Keratinocyte (primary cell): Measurements from ENCODE around the gene BTBD8.

Experiments used
- CTCF ChIP-seq, 3 experiments: IDR thresholded peaks in 1 of 3; conservative IDR thresholded peaks in 1 of 3; optimal IDR thresholded peaks in 1 of 3; 2 replicates in 2 of 3; 3 replicates in 1 of 3; pipeline versions ENCODE3 to v1.5.1; 2011; ENCODE audit warnings: low read length in 3 of 3, mild to moderate bottlenecking in 3 of 3, moderate library complexity in 2 of 3, control low read depth in 1 of 3, inconsistent platforms in 1 of 3; ENCODE audit not compliant: insufficient read depth in 2 of 3; ENCODE audit errors: extremely low read depth in 1 of 3
- EZH2 ChIP-seq: IDR thresholded peaks from one replicate; pipeline ENCODE4 v1.6.1; 2012; ENCODE audit warnings: inconsistent platforms, mild to moderate bottlenecking, low read length, moderate library complexity

- TF ChIP-seq CTCF (optimal IDR thresholded peaks at IDR 0.05 in 1 of 3, IDR thresholded peaks at IDR 0.05 in 1 of 3, conservative IDR thresholded peaks at IDR 0.05 in 1 of 3; ENCODE audit: extremely low read depth in 1 of 3, insufficient read depth in 2 of 3, low read length in 3 of 3) (no peak), EZH2 (no peak)
Measured at GRCh38 chr1:92194511-92194910, 114.4 kb downstream of the BTBD8 start.
